Endothelial cell (in vitro differentiated cells): Measurements from ENCODE around the gene PRDM5. TPM values are rescaled to one million over a fixed set of nuclear protein-coding genes. Genes with fewer than 3 reads are reported as not detected.

Experiments used
- DNase-seq: peaks from one replicate; pipeline ENCODE4 v3.0.0; 2021; ENCODE audit warnings: low spot score
- H3K27ac Mint-ChIP-seq: one replicate; pipeline ENCODE4 v1.8.0; 2021; ENCODE audit warnings: mixed read lengths, inconsistent platforms; ENCODE audit not compliant: unreplicated experiment
- H3K27me3 Mint-ChIP-seq: one replicate; pipeline ENCODE4 v1.8.0; 2021; ENCODE audit warnings: mild to moderate bottlenecking, moderate library complexity, mixed read lengths, inconsistent platforms; ENCODE audit not compliant: unreplicated experiment
- H3K36me3 Mint-ChIP-seq: one replicate; pipeline ENCODE4 v1.8.0; 2021; ENCODE audit warnings: mild to moderate bottlenecking, low read depth, mixed read lengths, inconsistent platforms; ENCODE audit not compliant: unreplicated experiment
- H3K4me1 Mint-ChIP-seq: one replicate; pipeline ENCODE4 v1.8.0; 2021; ENCODE audit warnings: mild to moderate bottlenecking, mixed read lengths, inconsistent platforms; ENCODE audit not compliant: unreplicated experiment
- H3K4me3 Mint-ChIP-seq: one replicate; pipeline ENCODE4 v1.8.0; 2021; ENCODE audit warnings: mild to moderate bottlenecking, mixed read lengths, inconsistent platforms; ENCODE audit not compliant: unreplicated experiment
- H3K9me3 Mint-ChIP-seq: one replicate; pipeline ENCODE4 v1.8.0; 2021; ENCODE audit warnings: mixed read lengths, inconsistent platforms; ENCODE audit not compliant: unreplicated experiment
- CTCF ChIP-seq: fragments of 200-600 bp; sonication (generic); IDR thresholded peaks from one replicate; pipeline ENCODE4 v1.5.0; 2021; ENCODE audit warnings: antibody characterized with exemption; ENCODE audit not compliant: unreplicated experiment
- total RNA-seq: library from RNA; stranded (reverse); fragmentation: NEBNext Ultra II Directional; extraction: Animal tissue kit (Norgen Biotek cat#: 25700); gene quantifications from one replicate; pipeline ENCODE4 v1.2.1, GENCODE V29; 2021; ENCODE audit not compliant: unreplicated experiment

Gene PRDM5
- total RNA-seq, 1 donor from 2014 or later, result 17.0 TPM

- Mint-ChIP-seq H3K9me3 (no peaks in the 10 kb centered on the region), H3K27ac (no peak overlapping the region)
- no peak for TF ChIP-seq CTCF
These were observed 93.3 kb downstream of the PRDM5 start for GRCh38 chr4:120829113-120829831.

GRCh38 chr4:120826853-120827252, 95.7 kb downstream of the PRDM5 start:
- Mint-ChIP-seq H3K27ac (no peak overlapping the region), H3K4me1 (peaks cover 2% of the 10 kb centered on the region)

More at GRCh38 chr4:120829113-120829831, 93.3 kb downstream of the PRDM5 start:
- no peak for DNase-seq
- Mint-ChIP-seq H3K4me3 (no peak overlapping the region), H3K27me3 (no peaks in the 10 kb centered on the region), H3K4me1 (peaks cover 2% of the 10 kb centered on the region), H3K36me3 (peaks cover 10% of the 10 kb centered on the region)

GRCh38 chr4:120826449-120826848, 96.1 kb downstream of the PRDM5 start:
- H3K27ac Mint-ChIP-seq, result no peak overlapping the region

More at GRCh38 chr4:120826853-120827252, 95.7 kb downstream of the PRDM5 start:
- Mint-ChIP-seq H3K4me3 (no peak overlapping the region), H3K27me3 (no peaks in the 10 kb centered on the region), H3K36me3 (no peaks in the 10 kb centered on the region), H3K9me3 (no peaks in the 10 kb centered on the region)
- DNase-seq, result no peak
- TF ChIP-seq CTCF, result no peak

GRCh38 chr4:120824946-120825345, 97.6 kb downstream of the PRDM5 start:
- Mint-ChIP-seq H3K4me3 (no peak overlapping the region), H3K9me3 (no peaks in the 10 kb centered on the region), H3K27me3 (no peaks in the 10 kb centered on the region), H3K36me3 (no peaks in the 10 kb centered on the region), H3K4me1 (peaks cover 2% of the 10 kb centered on the region), H3K27ac (no peak overlapping the region)
- DNase-seq, result no peak
- TF ChIP-seq CTCF, result no peak

More at GRCh38 chr4:120826449-120826848, 96.1 kb downstream of the PRDM5 start:
- Mint-ChIP-seq H3K36me3 (no peaks in the 10 kb centered on the region), H3K27me3 (no peaks in the 10 kb centered on the region), H3K4me1 (peaks cover 2% of the 10 kb centered on the region), H3K4me3 (no peak overlapping the region), H3K9me3 (no peaks in the 10 kb centered on the region)
- DNase-seq, result no peak
- TF ChIP-seq CTCF, result no peak

GRCh38 chr4:120821977-120822376, 100.5 kb downstream of the PRDM5 start:
- no peak for TF ChIP-seq CTCF
- DNase-seq, result no peak
- H3K9me3 Mint-ChIP-seq, result no peaks in the 10 kb centered on the region

More at GRCh38 chr4:120821977-120822376, 100.5 kb downstream of the PRDM5 start:
- peaks cover 2% of the 10 kb centered on the region for H3K4me1 Mint-ChIP-seq
- no peak overlapping the region for H3K27ac Mint-ChIP-seq
- H3K4me3 Mint-ChIP-seq, result no peak overlapping the region
- no peaks in the 10 kb centered on the region for H3K27me3 Mint-ChIP-seq
- no peaks in the 10 kb centered on the region for H3K36me3 Mint-ChIP-seq
